HG03196 (cell line): ENCODE results near the gene PITPNM1.
"Not testable (repeated sequence)": the region's sequence is repeated elsewhere in the genome, so short reads cannot be mapped to it uniquely, and the experiment has no call there.

Experiments
- ATAC-seq: cut with Tn5 transposase; IDR thresholded peaks from one replicate; pipeline ENCODE4 v1.9.1; 2021; ENCODE audit not compliant: unreplicated experiment

The PITPNM1 gene

GRCh38 chr11:67504950-67505581 is at the start of gene PITPNM1:
PITPNM1 (minus strand) TSS chr11:67505363; CDS start chr11:67504180, 1,183 bp downstream.
- peak; percentile 21 for ATAC-seq

GRCh38 chr11:67551697-67552096 is 46.5 kb upstream of the PITPNM1 start:
- not testable (repeated sequence) for ATAC-seq

DNA sequence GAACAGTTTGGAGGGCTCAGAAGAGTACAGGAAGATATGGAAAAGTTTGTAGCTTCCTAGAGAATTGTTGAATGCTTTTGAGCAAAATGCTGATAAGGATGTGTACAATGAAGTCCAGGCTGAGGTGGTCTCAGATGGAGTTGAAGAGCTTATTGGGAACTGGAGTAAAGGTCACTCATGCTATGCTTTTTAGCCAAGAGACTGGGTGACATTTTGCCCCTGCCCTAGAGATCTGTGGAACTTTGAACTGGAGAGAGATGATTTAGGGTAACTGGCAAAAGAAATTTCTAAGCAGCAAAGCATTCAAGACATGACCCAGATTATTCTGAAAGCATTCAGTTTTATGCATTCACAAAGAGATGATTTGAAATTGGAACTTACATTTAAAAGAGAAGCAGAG is 46.0 kb upstream of the PITPNM1 start:
- ATAC-seq = no peak

GRCh38 chr11:67548555-67549110 is 43.5 kb upstream of the PITPNM1 start:
- no peak for ATAC-seq

GRCh38 chr11:67548112-67548511 is 42.9 kb upstream of the PITPNM1 start:
- ATAC-seq = not testable (repeated sequence)

DNA sequence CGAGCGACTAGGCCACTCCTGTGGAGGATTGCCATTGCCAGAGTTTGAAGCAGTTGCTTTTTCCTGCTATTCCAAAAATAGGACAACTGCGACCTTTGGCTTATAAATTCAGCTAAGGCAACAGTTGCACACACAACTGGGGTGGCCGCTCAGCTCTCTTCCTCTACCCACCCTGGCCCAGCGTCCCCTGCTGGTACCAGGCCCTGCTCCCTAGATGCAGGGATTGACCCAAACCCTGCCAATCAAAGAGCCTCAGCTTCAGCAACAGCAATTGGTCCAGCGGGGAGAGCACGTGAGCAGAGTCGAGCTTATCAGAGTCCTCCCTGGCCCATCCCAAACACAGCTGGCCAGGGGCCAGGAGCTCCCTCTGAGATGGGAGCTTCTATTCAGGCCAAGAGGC is 40.1 kb upstream of the PITPNM1 start:
- ATAC-seq = no peak

DNA sequence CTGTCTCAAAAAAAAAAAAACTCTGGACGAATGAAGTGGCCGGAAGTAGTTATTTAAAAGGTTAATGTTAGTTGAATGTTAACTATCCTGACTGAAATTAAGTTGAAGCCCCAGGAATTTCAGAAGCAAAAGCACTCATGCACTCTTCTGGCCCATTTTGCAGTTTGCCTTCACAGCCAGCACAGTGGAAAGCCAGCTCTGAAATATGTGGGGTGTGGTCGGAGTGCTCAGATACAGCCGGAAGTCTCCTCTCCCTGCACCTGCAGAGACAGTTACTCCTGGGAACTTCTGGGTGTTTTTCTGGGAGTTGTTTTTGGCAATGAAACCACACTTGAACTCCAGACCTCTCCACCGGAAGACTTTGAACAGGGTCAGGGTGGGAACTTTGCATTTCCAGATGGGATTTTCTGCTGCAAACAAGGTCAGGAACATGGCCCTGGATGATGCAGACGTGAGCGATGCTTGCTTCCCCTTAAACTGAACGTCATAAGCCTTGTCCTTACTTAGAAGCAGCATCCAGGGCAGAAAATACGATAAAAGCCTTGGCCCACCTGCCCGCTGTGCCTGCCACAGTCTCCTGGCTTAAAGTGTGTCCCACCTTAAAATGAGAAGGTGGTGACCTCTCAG is 39.6 kb upstream of the PITPNM1 start:
- no peak for ATAC-seq

GRCh38 chr11:67543585-67543984 is 38.4 kb upstream of the PITPNM1 start:
- no peak for ATAC-seq

DNA sequence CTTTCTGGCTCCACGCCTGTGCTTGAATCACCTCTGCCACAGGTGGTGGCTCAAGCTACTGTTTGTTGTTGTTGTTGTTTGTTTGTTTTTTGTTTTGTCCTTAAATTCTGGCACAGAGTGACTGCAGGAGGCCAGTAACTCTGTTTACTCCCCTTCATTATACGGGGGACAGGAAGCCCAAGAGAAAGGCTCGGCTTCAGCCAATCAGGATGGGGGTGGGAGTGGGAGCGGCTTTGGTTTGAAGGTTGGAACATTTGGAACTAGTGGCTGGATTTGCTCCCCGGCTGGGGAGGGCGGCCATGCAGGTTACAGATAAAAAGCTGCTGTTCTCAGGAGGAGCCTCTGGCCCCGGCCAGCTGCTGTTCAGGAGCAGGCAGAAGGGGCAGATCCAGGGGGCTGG is 37.8 kb upstream of the PITPNM1 start:
- ATAC-seq = no peak

- ATAC-seq = no peak
Measured at GRCh38 chr11:67542169-67542568, 37.0 kb upstream of the PITPNM1 start.

GRCh38 chr11:67541198-67541597 is 36.0 kb upstream of the PITPNM1 start:
- ATAC-seq = no peak

- ATAC-seq = no peak
Measured at GRCh38 chr11:67539550-67539949, 34.4 kb upstream of the PITPNM1 start.

DNA sequence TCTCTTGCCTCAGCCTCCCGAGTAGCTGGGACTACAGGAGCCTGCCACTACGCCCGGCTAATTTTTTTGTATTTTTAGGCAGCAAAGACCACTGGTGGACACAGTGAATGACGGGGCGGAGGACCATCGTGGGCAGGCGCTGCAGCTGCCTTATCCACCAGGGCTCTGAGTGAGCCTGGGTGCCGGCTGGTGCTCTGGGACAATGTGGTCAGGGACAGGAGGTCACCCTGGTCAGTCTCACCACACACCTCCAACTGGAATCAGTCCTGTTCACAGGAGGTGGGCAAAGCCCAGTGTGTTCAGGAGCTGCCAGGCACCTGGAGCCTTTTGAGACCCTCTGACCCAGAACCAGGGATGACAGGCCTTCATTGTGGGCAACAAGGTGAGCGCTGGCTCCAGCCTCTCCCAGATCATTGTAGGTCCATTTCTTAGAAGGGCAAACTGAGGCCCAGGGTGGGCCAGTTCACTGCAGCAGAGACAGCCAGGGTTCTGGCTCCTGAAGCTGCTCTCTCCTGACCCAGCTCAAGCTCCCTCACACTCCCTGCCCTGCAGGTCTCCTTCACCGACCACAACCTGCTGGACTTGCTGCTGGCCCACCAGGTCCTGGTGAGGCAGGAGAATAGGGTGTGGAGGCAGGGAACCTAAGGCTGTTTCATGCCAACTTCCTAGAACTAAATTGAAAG is 33.8 kb upstream of the PITPNM1 start:
- no peak for ATAC-seq

DNA sequence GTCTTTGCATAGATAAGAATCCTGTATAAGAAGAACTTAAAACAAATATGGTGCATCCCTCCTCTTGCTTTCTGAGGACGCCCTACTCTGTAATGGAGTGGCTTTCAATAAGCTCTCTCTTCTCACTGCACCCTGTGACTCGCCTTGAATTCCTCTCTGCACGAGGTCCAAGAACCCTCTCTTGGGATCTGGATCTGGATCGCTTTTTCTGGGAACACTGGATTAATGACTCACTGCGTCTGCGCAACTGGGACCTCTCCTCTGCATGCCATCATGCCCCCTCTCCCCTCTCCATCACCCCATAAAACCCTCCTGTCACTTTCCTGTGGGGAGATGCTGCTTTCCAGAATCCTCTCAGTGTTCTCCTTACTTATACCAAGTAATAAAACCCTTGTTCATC is 33.1 kb upstream of the PITPNM1 start:
- no peak for ATAC-seq

DNA sequence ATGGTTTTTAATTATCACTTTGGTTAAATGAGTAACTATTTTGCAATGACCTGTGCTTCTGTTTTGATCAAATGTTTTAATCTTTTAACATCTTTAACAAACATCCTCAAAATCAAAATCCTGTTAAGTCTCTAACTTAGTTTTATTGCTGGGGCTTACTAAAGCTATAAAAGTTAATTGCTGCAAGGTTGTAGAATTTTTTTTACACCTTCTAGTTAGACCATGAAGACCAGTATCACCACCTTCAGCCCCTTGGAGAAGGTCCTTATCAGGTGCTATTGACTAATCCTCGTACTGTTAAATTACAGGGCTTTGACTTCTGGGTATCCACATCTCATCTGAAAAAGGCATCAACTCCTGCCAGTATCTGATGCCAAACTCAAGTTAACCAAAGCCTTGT is 30.4 kb upstream of the PITPNM1 start:
- ATAC-seq = no peak

DNA sequence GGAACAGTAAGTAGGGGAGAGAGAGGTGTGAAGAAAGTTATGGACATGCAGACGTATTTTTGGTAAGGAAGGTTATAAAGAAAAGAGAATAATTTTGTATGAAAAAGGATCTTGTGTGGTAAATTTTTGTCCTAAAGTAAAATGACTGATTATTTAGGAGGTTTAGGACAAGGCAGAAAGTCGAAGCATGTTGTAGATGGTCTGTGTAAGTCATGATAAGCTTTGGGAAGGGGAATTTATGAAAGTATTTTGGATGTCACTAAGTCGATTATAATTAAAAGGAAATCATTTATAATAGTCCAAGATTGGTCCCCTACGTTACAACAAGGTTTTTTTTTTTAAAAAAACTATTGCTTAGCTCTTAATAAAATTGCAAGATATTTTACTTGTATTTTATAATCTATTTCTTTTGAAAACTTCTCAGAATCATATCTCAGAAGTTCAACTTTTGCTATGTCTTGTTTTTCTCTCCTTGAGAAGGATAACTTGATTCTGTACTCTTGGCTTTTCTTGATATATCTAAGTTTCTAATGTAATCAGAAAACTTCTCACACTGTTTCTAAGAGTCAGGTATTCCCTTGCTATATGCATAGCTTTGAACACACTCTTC is 29.0 kb upstream of the PITPNM1 start:
- no peak for ATAC-seq

- ATAC-seq = no peak
Measured at GRCh38 chr11:67532889-67533288, 27.7 kb upstream of the PITPNM1 start.

- no peak for ATAC-seq
Measured at GRCh38 chr11:67530282-67530592, 25.1 kb upstream of the PITPNM1 start.

DNA sequence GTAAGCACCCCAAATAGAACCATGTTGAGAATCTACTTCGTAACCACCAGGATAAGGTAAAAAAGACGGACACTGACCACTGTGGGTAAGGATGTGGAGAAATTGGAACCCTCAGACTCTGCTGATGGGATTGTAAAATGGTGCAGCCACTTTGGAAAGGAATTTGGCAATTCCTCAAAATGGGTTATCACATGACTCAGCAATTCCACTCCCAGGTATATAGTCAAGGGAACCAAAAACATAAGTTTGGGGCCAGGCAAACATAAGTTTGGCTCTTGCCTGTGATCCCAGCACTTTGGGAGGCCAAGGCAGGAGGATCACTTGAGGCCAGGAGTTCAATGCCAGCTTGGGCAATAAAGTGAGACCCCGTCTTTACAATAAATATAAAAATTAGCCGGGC is 23.2 kb upstream of the PITPNM1 start:
- ATAC-seq = no peak

- no peak for ATAC-seq
Measured at GRCh38 chr11:67525275-67525976, 20.3 kb upstream of the PITPNM1 start.

DNA sequence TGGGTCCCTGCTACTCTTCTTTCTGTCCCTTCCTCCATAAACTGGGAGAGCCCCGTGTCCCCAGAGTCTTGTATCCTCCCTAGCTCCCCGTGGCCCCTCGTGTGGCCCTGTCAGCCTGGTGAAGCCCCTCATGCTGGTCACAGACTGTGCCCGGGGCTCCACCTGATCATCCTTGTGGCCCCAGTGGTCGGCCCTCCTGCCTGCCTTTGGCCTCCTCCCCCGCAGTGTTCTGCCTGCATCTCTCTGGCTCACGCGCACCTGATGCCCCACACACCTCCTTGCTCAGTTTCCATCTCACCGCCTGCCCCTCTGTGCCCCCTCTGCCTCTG is 19.3 kb upstream of the PITPNM1 start:
- ATAC-seq = no peak
